ENCODE measurements around the gene RNF224. TPM values are rescaled to one million over a fixed set of nuclear protein-coding genes. Genes with fewer than 3 reads are reported as not detected.
A peak's percentile ranks its signal among the peaks of the same experiment; 100 is the strongest.

The RNF224 gene
- total and polyA plus RNA-seq, 2 of the 13 experiments (the other 11 are each of a cell fraction or from before 2014, with no cell fraction given): 0.09 TPM; not detected in 1

DNA sequence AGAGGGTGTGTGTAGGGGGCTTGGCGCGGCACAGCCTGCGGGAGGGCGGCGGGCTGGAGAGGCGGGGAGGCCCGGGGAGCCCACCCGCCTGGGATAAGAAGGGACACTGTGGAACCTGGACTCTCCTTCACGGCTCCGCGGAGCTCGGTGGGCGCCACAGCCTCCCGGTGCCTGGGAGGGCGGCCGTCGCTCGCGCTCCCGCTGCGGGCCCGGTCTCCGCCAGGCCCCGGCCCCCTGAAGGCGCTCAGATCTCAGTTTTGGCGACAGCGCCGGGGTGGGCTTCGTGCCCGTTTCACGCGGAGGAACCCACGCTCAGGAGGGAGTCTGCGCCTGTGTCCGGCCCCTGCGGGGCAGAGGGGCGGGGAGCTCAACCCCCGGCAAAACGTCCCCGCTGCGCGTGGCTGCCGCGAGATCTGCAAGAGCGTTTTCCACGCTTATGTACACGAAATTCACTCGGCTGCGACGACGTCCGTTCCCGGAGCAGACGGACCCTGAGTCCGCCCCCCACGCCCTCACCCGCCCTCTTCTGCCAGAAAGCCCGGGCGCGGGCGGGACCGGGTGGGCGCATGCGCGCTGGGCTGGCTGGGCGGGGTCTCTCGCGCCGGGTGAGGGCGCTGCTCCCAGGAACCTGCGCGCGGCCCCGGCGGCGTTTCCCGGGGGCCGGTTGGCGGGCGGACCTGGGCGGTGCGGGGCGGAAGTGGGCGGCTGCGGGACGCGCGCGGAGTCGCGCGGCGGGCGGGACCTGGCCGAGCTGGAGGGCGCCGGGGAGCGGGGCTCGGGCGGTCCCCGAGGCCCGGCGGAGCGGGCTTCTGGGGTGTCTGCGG, 27.5 kb downstream of the RNF224 start, which contains the start of gene NELFB (continued):
- TF ChIP-seq ARID4A (CRISPR knock-in tag; IDR thresholded peaks at IDR 0.05; ENCODE audit: borderline replicate concordance) (peak; percentile 66; the same call in 1 of the 2 replicates), JARID2 (CRISPR knock-in tag; IDR thresholded peaks at IDR 0.05; ENCODE audit: insufficient replicate concordance) (no peak), NFATC3 (CRISPR knock-in tag; IDR thresholded peaks at IDR 0.05) (no peak), FOXO1 (CRISPR knock-in tag; IDR thresholded peaks at IDR 0.05) (0 out of 2 replicates have a peak, but pooled peaks have one; percentile 7), MBNL3 (CRISPR knock-in tag; conservative IDR thresholded peaks at IDR 0.05) (no peak), TEAD3 (CRISPR knock-in tag; optimal IDR thresholded peaks at IDR 0.05; ENCODE audit: borderline replicate concordance) (no peak), GZF1 (CRISPR knock-in tag; IDR thresholded peaks at IDR 0.05) (no peak), ZSCAN30 (CRISPR knock-in tag; IDR thresholded peaks at IDR 0.05) (no peak), AKNA (CRISPR knock-in tag; IDR thresholded peaks at IDR 0.05; ENCODE audit: borderline replicate concordance) (no peak), MLX (CRISPR knock-in tag; IDR thresholded peaks at IDR 0.05) (no peak), KDM6A (CRISPR knock-in tag; IDR thresholded peaks at IDR 0.05; ENCODE audit: low read depth) (0 out of 2 replicates have a peak, but pooled peaks have one; percentile 21), SIN3A (IDR thresholded peaks at IDR 0.05; ENCODE audit: borderline replicate concordance, low read depth, low read length) (peak; percentile 70; the same call in 1 of the 2 replicates), AGO1 (IDR thresholded peaks at IDR 0.05; ENCODE audit: low read depth, low read length, poor library complexity, severe bottlenecking) (peak; percentile 24)
- TF ChIP-seq, protein P1, sequence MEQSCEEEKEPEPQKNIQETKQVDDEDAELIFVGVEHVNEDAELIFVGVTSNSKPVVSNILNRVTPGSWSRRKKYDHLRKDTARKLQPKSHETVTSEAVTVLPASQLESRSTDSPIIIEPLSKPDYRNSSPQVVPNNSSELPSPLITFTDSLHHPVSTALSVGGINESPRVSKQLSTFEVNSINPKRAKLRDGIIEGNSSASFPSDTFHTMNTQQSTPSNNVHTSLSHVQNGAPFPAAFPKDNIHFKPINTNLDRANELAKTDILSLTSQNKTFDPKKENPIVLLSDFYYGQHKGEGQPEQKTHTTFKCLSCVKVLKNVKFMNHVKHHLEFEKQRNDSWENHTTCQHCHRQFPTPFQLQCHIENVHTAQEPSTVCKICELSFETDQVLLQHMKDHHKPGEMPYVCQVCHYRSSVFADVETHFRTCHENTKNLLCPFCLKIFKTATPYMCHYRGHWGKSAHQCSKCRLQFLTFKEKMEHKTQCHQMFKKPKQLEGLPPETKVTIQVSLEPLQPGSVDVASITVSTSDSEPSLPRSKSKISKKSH (CRISPR knock-in tag; IDR thresholded peaks at IDR 0.05; ENCODE audit: borderline replicate concordance): no peak
- TF ChIP-seq, protein P2, sequence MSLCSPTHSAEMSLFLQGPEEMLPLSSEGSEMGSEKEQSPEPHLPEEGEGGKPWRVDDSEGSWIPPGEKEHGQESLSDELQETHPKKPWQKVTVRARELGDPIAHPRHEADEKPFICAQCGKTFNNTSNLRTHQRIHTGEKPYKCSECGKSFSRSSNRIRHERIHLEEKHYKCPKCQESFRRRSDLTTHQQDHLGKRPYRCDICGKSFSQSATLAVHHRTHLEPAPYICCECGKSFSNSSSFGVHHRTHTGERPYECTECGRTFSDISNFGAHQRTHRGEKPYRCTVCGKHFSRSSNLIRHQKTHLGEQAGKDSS (CRISPR knock-in tag; IDR thresholded peaks at IDR 0.05; ENCODE audit: borderline replicate concordance, low read depth): no peak
